Measurements from ENCODE around the gene PNISR.
"Not testable (repeated sequence)": the region's sequence is repeated elsewhere in the genome, so short reads cannot be mapped to it uniquely, and the experiment has no call there.

The PNISR gene, protein sequence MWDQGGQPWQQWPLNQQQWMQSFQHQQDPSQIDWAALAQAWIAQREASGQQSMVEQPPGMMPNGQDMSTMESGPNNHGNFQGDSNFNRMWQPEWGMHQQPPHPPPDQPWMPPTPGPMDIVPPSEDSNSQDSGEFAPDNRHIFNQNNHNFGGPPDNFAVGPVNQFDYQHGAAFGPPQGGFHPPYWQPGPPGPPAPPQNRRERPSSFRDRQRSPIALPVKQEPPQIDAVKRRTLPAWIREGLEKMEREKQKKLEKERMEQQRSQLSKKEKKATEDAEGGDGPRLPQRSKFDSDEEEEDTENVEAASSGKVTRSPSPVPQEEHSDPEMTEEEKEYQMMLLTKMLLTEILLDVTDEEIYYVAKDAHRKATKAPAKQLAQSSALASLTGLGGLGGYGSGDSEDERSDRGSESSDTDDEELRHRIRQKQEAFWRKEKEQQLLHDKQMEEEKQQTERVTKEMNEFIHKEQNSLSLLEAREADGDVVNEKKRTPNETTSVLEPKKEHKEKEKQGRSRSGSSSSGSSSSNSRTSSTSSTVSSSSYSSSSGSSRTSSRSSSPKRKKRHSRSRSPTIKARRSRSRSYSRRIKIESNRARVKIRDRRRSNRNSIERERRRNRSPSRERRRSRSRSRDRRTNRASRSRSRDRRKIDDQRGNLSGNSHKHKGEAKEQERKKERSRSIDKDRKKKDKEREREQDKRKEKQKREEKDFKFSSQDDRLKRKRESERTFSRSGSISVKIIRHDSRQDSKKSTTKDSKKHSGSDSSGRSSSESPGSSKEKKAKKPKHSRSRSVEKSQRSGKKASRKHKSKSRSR

DNA sequence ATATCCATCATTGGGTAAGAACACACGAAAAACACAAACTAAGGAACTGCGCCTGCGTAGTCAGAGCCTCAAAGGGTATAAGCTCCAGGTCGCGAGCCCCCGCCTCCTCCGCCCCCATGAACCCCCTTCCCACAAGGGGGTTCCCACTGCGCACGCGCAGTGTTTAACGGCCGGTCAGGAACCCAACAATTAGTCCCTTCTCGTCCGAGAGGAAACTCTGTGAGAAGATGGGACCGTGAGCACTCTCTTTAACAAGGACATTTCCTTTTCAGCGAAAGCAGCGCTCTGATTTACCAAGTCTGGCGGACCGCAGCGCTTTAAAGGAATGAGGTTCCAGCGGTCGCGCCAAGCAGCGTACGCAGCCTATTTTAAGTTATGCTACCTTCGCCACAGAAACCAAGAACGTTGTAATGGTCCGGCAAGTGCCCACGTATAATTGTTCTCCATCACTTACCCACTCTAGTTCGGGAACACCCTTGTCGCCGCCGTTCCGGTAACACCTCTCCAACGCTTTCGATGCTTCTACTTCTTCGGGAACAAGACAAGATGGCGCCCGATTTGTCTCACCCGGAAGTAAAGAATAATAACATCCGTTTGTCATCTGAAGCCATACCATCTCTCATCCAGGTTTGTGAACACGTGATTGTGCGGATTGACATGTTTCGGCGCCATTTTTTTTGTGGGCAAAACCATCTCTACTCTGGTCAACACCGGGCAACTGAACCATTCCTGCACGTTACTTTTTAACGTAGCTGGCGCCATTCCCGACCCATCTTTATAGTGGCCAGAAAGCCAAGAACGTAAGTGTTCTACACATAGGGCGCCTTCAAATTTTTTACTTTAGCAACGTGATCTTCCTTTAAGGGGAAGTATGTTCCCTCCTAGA lies at the start of gene PNISR:
TSS of gene PNISR (minus strand) at position 548 of the 886 bp plus-strand sequence. CDS start 10,649 bp downstream, outside the sequence.
- DNase-seq (ENCODE audit: low read depth, low spot score) = peak; percentile 93

DNA sequence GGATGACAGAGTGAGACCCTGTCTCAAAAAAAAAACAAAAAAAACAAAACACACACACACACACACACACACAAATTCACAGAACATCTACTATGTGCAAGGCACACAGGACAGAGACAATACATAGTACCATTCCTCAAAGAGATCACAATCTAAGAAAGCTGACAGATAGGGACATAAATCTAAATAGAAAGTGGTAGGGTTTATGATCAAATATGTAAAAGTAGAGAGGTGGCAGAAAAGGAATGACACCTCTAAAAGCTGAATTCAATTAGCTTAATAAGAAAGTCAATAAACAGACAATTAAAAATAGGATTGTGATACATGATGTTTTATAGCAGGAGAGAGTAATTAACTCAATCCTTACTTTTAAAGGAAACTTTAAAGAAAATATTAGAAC lies 48.6 kb upstream of the PNISR start:
- no peak for DNase-seq (ENCODE audit: low read depth, low spot score)

DNA sequence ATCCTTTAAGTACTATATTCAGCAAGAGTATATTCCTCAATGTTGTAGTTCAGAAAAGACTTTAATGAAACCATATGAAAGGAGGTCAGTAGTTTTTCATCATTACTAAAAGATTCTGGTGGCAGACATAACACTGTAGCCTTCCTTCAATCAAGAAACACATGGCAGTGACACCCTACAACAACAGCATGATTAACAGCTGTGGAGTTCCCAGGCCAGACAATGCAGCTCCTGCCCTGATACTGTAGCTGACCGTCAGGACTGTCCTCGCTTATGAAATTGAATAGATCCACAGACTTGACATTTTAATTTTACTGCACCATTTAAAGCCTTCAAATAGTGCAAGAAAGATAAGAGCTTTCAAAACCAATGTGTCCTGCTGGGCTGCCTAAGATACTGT lies 46.5 kb upstream of the PNISR start:
- no peak for DNase-seq (ENCODE audit: low read depth, low spot score)

DNA sequence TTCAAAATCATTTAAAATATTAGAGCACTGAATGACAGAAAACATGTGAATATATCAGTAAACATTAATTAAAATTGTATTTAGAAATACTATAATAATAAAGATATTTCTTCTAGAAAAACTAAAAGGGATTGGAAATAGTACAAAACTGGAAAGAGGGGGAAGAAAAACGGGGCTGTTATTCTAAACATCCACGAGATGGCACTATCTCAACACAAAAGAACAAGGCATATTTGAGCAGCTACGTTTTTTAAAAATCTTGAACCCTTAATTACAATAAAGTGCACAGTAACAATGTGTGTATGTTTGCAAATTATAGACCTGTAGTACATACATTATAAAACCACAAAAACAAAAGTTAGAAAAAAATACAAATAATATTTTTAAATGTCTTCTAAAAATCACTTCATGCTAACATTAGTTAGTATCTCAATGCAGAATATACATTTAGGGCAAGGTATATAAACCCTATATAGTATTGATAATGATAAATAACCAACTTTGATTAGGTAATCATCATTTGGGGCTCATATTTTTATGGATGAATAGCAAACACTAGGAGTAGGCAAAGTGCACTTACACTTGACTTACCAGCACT lies 42.5 kb upstream of the PNISR start:
- no peak for DNase-seq (ENCODE audit: low read depth, low spot score)

DNA sequence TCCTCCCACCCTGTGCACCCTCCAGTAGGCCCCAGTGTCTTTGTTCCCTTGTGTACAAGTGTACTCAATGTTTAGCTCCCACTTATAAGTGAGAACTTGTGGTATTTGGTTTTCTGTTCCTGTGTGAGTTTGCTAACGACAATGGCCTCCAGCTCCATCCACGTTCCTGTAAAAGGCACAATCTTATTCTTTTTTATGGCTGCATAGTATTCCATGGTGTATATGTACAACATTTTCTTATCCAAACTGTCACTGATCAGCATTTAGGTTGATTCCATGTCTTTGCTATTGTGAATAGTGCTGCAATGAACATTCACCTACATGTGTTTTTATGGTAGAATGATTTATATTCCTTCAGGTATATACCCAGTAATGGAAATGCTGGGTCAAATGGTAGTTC lies 34.0 kb upstream of the PNISR start:
- DNase-seq (ENCODE audit: low read depth, low spot score) = not testable (repeated sequence)

DNA sequence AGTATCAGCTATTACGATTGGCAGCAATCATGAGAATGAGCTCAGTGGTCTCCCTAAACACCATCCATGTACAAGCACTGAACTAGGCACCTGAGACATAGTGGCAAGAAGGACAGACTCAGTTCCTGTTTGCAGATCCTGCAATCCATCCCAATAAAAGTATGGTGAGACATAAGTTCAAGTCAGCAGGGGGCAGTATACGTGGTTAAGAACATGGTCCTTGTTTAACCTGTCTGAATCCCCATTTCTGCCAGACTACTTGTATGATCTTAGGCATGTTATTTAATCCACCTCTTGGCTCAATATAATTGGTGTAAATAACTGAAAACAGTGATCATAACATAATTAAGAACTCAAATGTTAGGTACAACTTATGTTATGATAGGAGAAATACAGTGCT lies 33.2 kb upstream of the PNISR start:
- DNase-seq (ENCODE audit: low read depth, low spot score) = no peak

DNA sequence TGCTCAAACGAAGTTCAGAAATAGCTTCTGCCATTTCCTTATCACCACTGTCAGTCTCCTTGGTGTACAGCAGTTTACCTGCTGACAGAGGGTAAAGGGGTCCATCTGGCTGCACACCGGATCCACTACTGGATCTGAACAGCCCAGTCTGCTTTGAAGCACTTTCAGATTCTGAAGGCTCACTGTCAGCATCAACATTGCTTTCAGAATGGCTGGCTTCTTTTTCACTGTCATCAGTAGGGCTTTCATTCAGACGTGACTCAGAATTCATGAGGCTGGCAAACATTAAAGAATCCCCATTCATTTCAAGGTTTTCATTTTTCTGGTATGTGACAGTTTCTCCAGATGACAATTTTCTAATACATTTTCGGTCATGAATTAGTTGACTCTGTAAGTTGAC lies 21.0 kb upstream of the PNISR start:
- DNase-seq (ENCODE audit: low read depth, low spot score) = no peak

DNA sequence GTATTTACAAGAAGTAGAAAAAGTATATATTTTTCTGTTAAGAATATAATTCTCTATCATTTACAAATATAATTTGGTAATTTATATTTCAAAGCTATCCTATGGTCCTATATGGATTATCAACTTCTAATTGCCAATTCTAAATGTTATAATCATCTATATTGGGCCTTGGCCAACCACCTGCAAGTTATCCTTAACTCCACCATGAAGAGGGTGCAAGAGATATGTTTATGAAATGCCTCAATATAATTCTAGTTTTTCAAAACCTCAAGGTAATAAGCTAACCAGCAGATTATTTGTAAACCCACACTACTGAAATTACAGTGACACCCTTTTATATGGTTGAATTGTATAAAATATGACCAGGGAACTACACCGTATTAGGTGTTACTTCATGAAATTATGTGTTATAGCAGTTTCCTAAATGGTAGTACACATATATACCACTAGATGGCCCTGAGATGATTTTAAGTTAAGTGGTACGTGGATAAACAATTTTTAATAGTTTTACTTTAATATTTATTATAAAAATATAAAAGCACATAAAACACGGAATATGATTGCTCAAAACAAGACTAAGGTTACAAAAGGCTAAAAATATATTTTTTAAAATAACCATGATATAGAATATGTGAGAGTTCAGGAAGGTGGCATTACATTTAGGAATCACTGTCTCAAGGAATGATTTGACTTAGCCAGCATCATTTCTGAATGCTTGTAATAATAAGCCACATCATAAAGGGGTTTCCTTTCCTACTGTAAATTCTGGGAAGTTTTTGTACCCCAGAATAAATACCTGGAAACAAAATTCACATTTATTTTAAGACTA lies 9.8 kb upstream of the PNISR start:
- DNase-seq (ENCODE audit: low read depth, low spot score) = peak; percentile 10

DNA sequence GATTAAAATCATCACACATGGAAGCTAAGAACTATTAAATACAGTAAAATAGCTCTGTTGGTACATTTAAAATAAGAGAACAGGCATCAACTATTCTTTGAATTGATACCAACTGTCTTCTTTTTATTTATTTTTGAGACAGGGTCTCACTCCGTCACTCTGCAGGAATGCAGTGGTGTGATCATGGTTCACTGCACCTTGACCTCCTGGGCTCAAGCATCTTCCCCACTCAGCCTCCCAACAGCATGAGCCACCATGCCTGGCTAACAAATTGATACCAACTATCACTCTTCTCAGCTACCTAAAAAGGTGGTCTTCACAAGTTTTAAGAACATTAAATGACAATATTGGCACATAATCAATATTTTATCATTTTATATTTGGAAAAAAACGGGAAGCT lies 7.8 kb upstream of the PNISR start:
- no peak for DNase-seq (ENCODE audit: low read depth, low spot score)

DNA sequence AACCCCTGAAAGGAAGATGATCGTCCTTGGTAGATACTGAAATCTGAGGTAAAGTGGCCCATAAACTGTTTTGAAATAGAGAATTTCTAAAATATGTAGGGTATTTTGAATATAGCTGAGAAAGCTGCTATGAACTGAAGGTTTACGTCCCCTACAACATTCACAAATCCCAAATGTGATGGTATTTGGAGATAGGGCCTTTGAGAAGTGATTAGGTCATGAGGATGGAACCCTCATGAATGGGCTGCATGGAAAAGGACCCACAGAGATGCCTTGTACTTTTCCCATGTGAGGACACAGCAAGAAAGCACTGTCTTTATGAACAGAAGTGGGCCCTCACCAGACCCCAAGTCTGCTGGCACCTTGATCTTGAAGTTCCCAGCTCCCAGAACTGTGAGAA lies 6.8 kb upstream of the PNISR start:
- DNase-seq (ENCODE audit: low read depth, low spot score) = no peak

DNA sequence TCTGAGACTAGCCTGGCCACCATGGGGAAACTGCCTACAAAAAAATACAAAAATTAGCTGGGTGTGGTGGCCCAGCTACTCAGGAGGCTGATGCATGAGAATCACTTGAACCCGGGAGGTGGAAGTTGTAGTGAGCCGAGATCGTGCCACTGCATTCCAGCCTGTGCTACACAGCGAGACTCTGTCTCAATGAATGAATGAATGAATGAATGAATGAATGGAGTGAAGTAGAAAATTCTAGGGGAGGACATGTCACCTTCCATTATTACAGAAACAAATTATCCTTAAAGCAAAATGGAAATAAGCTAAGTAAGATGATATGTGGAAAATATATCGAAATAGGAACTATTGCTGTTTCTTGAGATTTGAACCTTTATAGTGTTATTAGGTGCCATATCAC lies 2.9 kb upstream of the PNISR start:
- DNase-seq (ENCODE audit: low read depth, low spot score) = no peak

DNA sequence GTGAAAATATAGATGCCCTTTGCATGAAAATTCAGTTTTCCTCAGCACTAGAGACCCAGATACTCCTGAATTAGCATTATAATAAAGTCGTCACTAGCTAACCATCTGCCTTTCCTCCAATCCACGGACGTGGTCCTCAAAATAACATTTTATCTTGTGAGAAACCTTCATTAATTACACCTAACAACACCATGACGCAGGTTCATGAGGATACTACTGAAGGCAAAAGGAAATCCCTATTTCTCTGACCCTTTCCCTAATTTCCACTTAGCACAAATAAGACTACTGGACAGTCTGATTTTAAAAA lies 1.3 kb upstream of the PNISR start:
- DNase-seq (ENCODE audit: low read depth, low spot score) = no peak

DNA sequence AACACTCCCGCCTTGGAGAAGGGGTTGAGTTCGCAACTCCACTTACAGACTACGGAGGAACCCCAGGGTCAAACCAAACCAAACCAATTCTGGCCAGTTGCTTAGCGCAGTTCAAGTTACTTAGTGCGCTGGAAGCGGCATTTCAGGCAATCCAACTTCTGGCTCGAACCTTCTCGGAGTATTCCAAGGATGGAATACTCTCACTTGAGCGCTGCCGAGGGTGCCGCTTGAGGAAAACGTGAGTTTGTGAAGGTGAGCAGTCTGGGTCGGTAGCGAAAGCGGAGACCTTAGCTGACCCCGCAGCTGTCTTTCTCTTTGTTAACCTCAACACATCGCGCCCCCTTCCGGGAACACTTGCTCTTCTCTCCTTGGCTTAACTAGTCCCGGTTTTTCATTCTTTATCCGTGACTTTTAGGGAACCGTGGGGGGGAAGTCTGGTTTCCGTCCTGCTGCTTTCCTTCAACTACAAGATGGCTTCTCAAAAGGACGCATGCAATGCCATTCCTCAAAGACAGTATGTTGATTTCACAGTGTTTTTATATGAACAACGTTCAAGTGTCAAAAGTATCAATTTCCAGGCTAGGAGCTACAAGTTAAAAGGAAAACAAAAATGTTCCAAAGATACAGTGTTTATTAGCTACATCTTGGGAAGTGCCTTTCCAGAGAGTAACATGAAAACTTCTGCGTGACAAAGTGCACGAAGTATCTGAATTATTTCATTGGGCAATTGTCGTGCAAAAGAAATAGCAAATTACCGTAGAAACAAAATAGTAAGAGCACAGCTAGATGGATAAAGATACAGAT lies 741 bp upstream of the PNISR start:
- DNase-seq (ENCODE audit: low read depth, low spot score) = peak; percentile 73

DNA sequence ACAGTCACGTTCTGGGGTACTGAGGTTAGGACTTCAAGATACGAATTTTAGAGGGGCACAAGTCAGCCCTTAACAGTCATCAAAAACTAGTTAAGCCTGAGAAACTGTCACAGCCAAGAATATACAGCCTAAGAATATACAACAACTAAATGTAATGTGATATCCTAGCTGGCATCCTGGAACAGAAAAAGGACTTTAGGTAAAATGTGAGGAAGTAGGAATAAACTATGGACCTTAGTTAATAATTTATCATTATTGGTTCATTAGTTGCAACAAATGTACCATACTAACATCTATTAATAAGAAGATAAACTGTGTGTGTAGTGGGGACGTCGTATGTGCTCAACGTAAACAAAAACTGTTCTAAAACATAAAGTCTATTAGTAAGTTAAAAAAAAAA lies 1.1 kb downstream of the PNISR start:
- DNase-seq (ENCODE audit: low read depth, low spot score) = no peak

DNA sequence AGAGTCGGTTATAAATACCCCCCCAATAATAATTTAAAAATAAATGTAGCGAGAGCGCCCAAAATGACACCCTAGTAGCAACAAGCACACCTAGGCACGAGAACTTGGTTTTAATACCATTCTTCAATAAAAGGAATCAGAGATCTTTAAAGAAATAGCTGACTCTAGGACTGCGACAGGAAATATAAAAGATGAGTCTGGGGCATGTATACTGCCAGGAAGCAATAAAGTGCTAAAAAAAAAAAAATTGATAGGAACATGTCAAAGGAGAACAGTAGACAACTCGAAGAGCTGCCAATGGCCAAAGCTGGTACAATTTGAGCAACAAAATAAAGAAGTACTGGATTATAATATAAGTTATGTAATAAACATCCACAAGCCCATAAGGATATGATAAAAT lies 2.2 kb downstream of the PNISR start:
- no peak for DNase-seq (ENCODE audit: low read depth, low spot score)

DNA sequence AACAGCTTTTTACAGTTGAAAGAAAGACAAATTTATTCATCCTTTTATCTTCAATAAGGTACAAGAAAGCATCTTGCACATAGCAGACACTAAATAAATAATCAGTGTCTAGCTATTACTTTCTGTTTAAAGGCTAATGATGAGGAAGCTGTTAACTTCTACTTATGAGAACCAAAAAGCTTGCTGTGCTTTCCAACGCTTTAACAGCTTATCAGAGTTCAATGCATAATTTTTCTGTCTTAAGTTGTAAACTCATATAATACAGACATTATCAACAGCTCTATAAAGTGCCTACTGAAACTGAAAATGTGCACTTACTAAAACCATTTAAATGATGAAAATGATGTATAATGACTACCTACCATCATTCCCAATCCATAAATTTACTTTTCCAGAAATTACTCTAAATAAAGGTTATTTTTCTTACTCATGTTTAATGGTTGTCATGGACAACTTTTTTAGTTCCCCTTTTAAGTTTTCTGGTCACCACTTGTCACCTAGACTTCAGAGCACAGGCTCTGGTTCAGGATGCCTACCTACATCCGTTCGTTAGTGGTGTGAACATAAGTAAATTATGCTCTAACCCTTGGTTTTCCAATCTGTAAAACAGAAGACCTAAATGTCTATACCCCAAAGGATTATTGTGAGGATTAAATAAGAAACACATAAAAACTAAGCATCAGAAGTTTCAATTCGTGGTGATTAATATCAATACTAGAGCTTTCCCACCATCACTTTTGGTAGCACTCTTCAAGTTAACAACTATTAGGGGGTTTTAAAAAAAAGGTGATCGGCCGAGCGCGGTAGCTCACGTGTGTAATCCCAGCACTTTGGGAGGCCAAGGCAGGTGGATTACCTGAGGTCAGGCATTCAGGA lies 8.0 kb downstream of the PNISR start:
- DNase-seq (ENCODE audit: low read depth, low spot score) = no peak

DNA sequence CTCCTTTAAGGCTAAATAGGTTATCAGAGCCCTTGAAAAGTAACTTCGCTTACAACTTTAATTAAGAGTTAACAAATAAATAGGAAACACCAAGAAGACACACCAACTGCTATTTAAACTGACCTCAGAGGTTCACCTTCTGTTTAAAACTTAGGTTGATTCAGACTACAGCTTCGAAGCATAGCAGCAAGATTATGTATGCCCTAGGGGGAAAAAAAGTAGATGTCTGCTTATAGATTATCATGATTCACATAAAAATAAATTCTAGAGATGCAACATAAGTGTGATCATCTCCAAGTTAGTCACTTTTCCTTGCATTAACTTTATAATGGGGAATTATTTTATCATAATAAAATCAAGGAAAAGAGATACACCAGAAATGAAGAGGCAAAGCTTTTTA lies 8.9 kb downstream of the PNISR start:
- DNase-seq (ENCODE audit: low read depth, low spot score) = no peak

DNA sequence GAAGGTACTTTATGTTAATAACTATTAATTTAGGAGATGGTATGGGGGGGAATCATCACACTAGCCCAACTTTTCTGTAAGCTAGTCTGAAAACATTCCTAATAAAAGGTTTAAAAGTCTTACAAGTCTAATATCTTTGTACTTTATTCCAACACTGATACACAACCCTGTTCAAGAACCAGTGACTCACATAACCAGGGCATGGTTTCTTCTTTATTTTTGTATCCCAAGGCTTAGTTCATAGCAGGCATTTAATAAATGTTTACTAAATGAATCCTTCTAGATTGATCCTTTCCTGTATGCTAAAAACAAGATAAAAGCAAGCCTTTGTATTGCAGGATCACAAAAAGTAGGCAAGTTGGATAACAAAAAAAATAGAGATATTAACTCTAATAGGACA lies 9.7 kb downstream of the PNISR start:
- DNase-seq (ENCODE audit: low read depth, low spot score) = no peak

DNA sequence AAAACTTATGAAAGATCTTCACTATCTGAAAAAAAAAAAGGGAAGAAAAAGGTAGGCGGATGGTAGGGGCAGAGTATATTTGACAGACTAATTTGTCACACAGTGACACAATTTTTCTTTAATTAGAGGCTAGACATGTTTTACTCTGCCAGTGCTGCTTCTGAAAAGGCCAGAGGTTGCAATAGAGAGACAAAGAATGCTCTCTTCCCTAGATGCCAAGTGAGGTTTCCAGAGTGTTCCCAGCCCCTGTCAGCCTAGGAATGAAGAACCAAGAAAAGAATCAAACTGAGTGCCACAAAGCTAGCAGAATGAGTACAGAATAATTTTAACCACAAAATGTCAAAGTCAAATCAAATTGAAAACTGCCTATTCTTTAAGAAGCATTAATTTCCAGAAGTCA lies 13.0 kb downstream of the PNISR start:
- DNase-seq (ENCODE audit: low read depth, low spot score) = no peak

Data from smooth muscle cell of the brain vasculature (primary cell).